ENCODE data around the gene UTS2B.

Gene UTS2B

GRCh38 chr3:191329654-191330529 is at the start of gene UTS2B:
Gene UTS2B (minus strand): TSS chr3:191330526. CDS start chr3:191282189, 48,337 bp downstream.
- Histone ChIP-seq H3K4me1 (peaks cover 19 to 52% (median 31%) of the 10 kb centered on the region in 10 experiments), H4K20me1 (peaks cover 0 to 24% (median 0%) of the 10 kb centered on the region in 11 experiments; a peak in 6 of 22 replicates), H3K4me3 (peak within 1 kb of the TSS; percentile 81 to 94 (median 87)), H3K4me2 (peak within 1 kb of the TSS; percentile 74 to 96 (median 87)), H3K9ac (peak within 1 kb of the TSS; percentile 85 to 99 (median 95)), H3K36me3 (no peaks in the 10 kb centered on the region), H3K27ac (peak within 1 kb of the TSS; percentile 89 to 96 (median 93)), H3K27me3 (peaks cover 0 to 26% (median 6%) of the 10 kb centered on the region in 11 experiments; a peak in 8 of 22 replicates), H3K9me3 (replicated peaks in 1 of 11) (no peaks in the 10 kb centered on the region)
- no peak for TF ChIP-seq Cebpa-rat (IDR thresholded peaks at IDR 0.05)

GRCh38 chr3:191380001-191380400 is 49.7 kb upstream of the UTS2B start:
- H4K20me1 ChIP-seq, result 0 out of 22 replicates have a peak, but pooled peaks cover 0 to 3% (median 0%) of the 10 kb centered on the region in 11 experiments
- H3K4me1 ChIP-seq, result peaks cover 0 to 7% (median 0%) of the 10 kb centered on the region in 10 experiments; a peak in 2 of 20 replicates
- H3K9ac ChIP-seq, result no peak overlapping the region
- no peak overlapping the region for H3K4me3 ChIP-seq
- H3K4me2 ChIP-seq, result no peak overlapping the region
- H3K9me3 ChIP-seq (replicated peaks in 1 of 11), result no peaks in the 10 kb centered on the region
- peaks cover 29 to 82% (median 52%) of the 10 kb centered on the region in 11 experiments for H3K36me3 ChIP-seq
- H3K27me3 ChIP-seq, result no peaks in the 10 kb centered on the region
- no peak overlapping the region for H3K27ac ChIP-seq
- TF ChIP-seq Cebpa-rat (IDR thresholded peaks at IDR 0.05), result no peak

GRCh38 chr3:191379446-191379845 is 49.1 kb upstream of the UTS2B start:
- H3K36me3 ChIP-seq, result peaks cover 31 to 81% (median 55%) of the 10 kb centered on the region in 11 experiments
- peaks cover 0 to 7% (median 0%) of the 10 kb centered on the region in 10 experiments; a peak in 2 of 20 replicates for H3K4me1 ChIP-seq
- H3K9ac ChIP-seq, result no peak overlapping the region
- H4K20me1 ChIP-seq, result 0 out of 22 replicates have a peak, but pooled peaks cover 0 to 3% (median 0%) of the 10 kb centered on the region in 11 experiments
- TF ChIP-seq Cebpa-rat (IDR thresholded peaks at IDR 0.05), result no peak
- no peak overlapping the region for H3K4me3 ChIP-seq
- no peak overlapping the region for H3K27ac ChIP-seq
- H3K4me2 ChIP-seq, result no peak overlapping the region
- H3K9me3 ChIP-seq (replicated peaks in 1 of 11), result no peaks in the 10 kb centered on the region
- H3K27me3 ChIP-seq, result no peaks in the 10 kb centered on the region

GRCh38 chr3:191378142-191378812 is 48.0 kb upstream of the UTS2B start:
- H3K27ac ChIP-seq, result no peak overlapping the region
- H3K9me3 ChIP-seq (replicated peaks in 1 of 11), result no peaks in the 10 kb centered on the region
- TF ChIP-seq Cebpa-rat (IDR thresholded peaks at IDR 0.05), result no peak
- no peak overlapping the region for H3K4me2 ChIP-seq
- H3K4me1 ChIP-seq, result peaks cover 0 to 7% (median 0%) of the 10 kb centered on the region in 10 experiments; a peak in 2 of 20 replicates
- H3K27me3 ChIP-seq, result no peaks in the 10 kb centered on the region
- no peak overlapping the region for H3K4me3 ChIP-seq
- H3K9ac ChIP-seq, result no peak overlapping the region
- H3K36me3 ChIP-seq, result peaks cover 31 to 77% (median 53%) of the 10 kb centered on the region in 11 experiments
- no peaks in the 10 kb centered on the region for H4K20me1 ChIP-seq

- peaks cover 0 to 14% (median 2%) of the 10 kb centered on the region in 10 experiments; a peak in 7 of 20 replicates for H3K4me1 ChIP-seq
- no peak overlapping the region for H3K9ac ChIP-seq
- no peak overlapping the region for H3K27ac ChIP-seq
- no peaks in the 10 kb centered on the region for H3K9me3 ChIP-seq (replicated peaks in 1 of 11)
- peaks cover 24 to 69% (median 36%) of the 10 kb centered on the region in 11 experiments for H3K36me3 ChIP-seq
- H3K4me3 ChIP-seq, result no peak overlapping the region
- no peak overlapping the region for H3K4me2 ChIP-seq
- no peaks in the 10 kb centered on the region for H3K27me3 ChIP-seq
- H4K20me1 ChIP-seq, result no peaks in the 10 kb centered on the region
- no peak for TF ChIP-seq Cebpa-rat (IDR thresholded peaks at IDR 0.05)
Measured at GRCh38 chr3:191376516-191377141, 46.3 kb upstream of the UTS2B start.

- H3K27ac ChIP-seq, result no peak overlapping the region
- no peak overlapping the region for H3K4me2 ChIP-seq
- H4K20me1 ChIP-seq, result no peaks in the 10 kb centered on the region
- H3K4me3 ChIP-seq, result no peak overlapping the region
- peaks cover 0 to 19% (median 2%) of the 10 kb centered on the region in 10 experiments; a peak in 7 of 20 replicates for H3K4me1 ChIP-seq
- no peaks in the 10 kb centered on the region for H3K27me3 ChIP-seq
- no peak overlapping the region for H3K9ac ChIP-seq
- no peak for TF ChIP-seq Cebpa-rat (IDR thresholded peaks at IDR 0.05)
- peaks cover 22 to 70% (median 38%) of the 10 kb centered on the region in 11 experiments; a peak in 20 of 22 replicates for H3K36me3 ChIP-seq
- no peaks in the 10 kb centered on the region for H3K9me3 ChIP-seq (replicated peaks in 1 of 11)
Measured at GRCh38 chr3:191373327-191373726, 43.0 kb upstream of the UTS2B start.

GRCh38 chr3:191372122-191372521 is 41.8 kb upstream of the UTS2B start:
- peaks cover 22 to 80% (median 41%) of the 10 kb centered on the region in 11 experiments; a peak in 20 of 22 replicates for H3K36me3 ChIP-seq

GRCh38 chr3:191369616-191370010 is 39.3 kb upstream of the UTS2B start:
- Histone ChIP-seq H3K4me3 (no peak overlapping the region), H3K4me1 (peaks cover 0 to 13% (median 2%) of the 10 kb centered on the region in 10 experiments; a peak in 7 of 20 replicates), H4K20me1 (no peaks in the 10 kb centered on the region), H3K4me2 (no peak overlapping the region), H3K36me3 (peaks cover 14 to 77% (median 40%) of the 10 kb centered on the region in 11 experiments; a peak in 21 of 22 replicates), H3K9ac (no peak overlapping the region), H3K9me3 (replicated peaks in 1 of 11) (no peaks in the 10 kb centered on the region), H3K27me3 (no peaks in the 10 kb centered on the region), H3K27ac (no peak overlapping the region)
- no peak for TF ChIP-seq Cebpa-rat (IDR thresholded peaks at IDR 0.05)

More at GRCh38 chr3:191372122-191372521, 41.8 kb upstream of the UTS2B start:
- H3K9ac ChIP-seq, result no peak overlapping the region
- H3K27me3 ChIP-seq, result no peaks in the 10 kb centered on the region
- peak overlapping the region in 2 of 11 experiments; percentile 35 to 52; a peak in 2 of 22 replicates for H3K4me2 ChIP-seq
- H3K4me1 ChIP-seq, result peaks cover 0 to 19% (median 2%) of the 10 kb centered on the region in 10 experiments; a peak in 7 of 20 replicates
- H3K4me3 ChIP-seq, result no peak overlapping the region
- no peak for TF ChIP-seq Cebpa-rat (IDR thresholded peaks at IDR 0.05)
- H4K20me1 ChIP-seq, result no peaks in the 10 kb centered on the region
- no peak overlapping the region for H3K27ac ChIP-seq
- H3K9me3 ChIP-seq (replicated peaks in 1 of 11), result no peaks in the 10 kb centered on the region
